Uterus (tissue), 4 donors: ENCODE measurements around the gene FGD6. TPM values are rescaled to one million over a fixed set of nuclear protein-coding genes. Genes with fewer than 3 reads are reported as not detected.
A peak's percentile ranks its signal among the peaks of the same experiment; 100 is the strongest.

Experiments
- DNase-seq, 2 donors: peaks; one replicate each; pipeline ENCODE4 v3.0.0-alpha.2; 2019 to 2020
- H3K27ac ChIP-seq, 2 donors: fragments of 200-600 bp; sonication (generic); 1 replicate in 1 of 2; 2 replicates in 1 of 2; pipeline ENCODE4 v1.5.1; 2016 to 2018
- H3K27me3 ChIP-seq, 2 donors: fragments of 200-600 bp; sonication (generic); one replicate each; pipeline ENCODE4 v1.5.1; 2018 to 2019; ENCODE audit warnings: control low read depth in 1 of 2
- H3K36me3 ChIP-seq, 2 donors: fragments of 200-600 bp; sonication (generic); one replicate each; pipeline ENCODE4 v1.5.1; 2019; ENCODE audit warnings: control low read depth in 1 of 2
- H3K4me1 ChIP-seq, 2 donors: fragments of 200-600 bp; sonication (generic); one replicate each; pipeline ENCODE4 v1.5.1; 2018 to 2019; ENCODE audit warnings: control low read depth in 1 of 2
- H3K4me3 ChIP-seq, 2 donors: fragments of 200-600 bp; sonication (generic); 1 replicate in 1 of 2; 2 replicates in 1 of 2; pipeline ENCODE4 v1.5.1; 2018 to 2019; ENCODE audit warnings: mild to moderate bottlenecking in 1 of 2
- H3K9me3 ChIP-seq, 2 donors: fragments of 200-600 bp; sonication (generic); one replicate each; pipeline ENCODE4 v1.5.1; 2019; ENCODE audit warnings: control low read depth in 1 of 2
- POLR2A ChIP-seq, 2 donors: fragments of 450-650 bp; IDR thresholded peaks; one replicate each; pipeline ENCODE4 v1.6.1; 2016; ENCODE audit warnings: antibody characterized with exemption in 2 of 2, mild to moderate bottlenecking in 1 of 2, moderate library complexity in 1 of 2
- intact Hi-C: fragments of 100-400 bp; cut with DNase I; formaldehyde crosslinking; loops from one replicate; pipeline ENCODE4 v1.15.1; 2023; ENCODE audit warnings: low total_unique reads
- total RNA-seq, 4 donors: library from RNA; depleted of rRNA in 3 of 4; stranded (reverse); fragments of >200 nt in 3 of 4; gene quantifications; one replicate each; pipeline versions ENCODE4 v1.1.0 to v1.2.4, GENCODE V29; 2014 to 2023
- TF ChIP-seq, protein P1 (sequence below), 4 experiments: fragments of 200-600 bp in 2 of 4; fragments of 450-650 bp in 2 of 4; sonication (generic) in 2 of 4; IDR thresholded peaks; one replicate each; pipeline ENCODE4 v1.5.1; 2016 to 2019; ENCODE audit warnings: antibody characterized with exemption in 4 of 4, mild to moderate bottlenecking in 2 of 4, moderate library complexity in 1 of 4
- donor health status: DM: yes; HTN: yes; CAD: no.

FGD6 gene
- total RNA-seq, 4 donors from 2014 or later: 7.6 to 25.3 (median 15.1) TPM

DNA sequence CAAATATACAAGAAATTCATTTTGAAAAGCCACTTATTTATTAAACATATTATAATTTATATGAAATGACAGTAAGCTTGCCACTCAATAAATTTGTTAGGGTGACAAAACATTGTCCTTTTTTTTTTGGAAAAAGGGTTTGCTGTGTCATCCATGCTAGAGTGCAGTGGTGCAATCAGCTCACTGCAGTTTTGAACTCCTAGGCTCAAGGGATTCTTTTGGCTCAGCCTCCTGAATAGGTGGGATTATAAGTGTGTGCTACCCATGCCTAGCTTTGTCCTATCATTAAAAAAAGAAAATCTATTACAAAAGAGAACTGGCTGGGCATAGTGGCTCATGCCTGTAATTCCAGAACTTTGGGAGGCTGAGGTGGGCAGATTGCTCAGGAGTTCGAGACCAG, 66.8 kb downstream of the FGD6 start:
- Histone ChIP-seq H3K36me3 (no peaks in the 10 kb centered on the region), H3K4me3 (no peak overlapping the region), H3K9me3 (no peaks in the 10 kb centered on the region), H3K27ac (no peak overlapping the region), H3K4me1 (no peaks in the 10 kb centered on the region), H3K27me3 (no peaks in the 10 kb centered on the region)
- TF ChIP-seq POLR2A (IDR thresholded peaks at IDR 0.05): no peak
- TF ChIP-seq, protein P1, sequence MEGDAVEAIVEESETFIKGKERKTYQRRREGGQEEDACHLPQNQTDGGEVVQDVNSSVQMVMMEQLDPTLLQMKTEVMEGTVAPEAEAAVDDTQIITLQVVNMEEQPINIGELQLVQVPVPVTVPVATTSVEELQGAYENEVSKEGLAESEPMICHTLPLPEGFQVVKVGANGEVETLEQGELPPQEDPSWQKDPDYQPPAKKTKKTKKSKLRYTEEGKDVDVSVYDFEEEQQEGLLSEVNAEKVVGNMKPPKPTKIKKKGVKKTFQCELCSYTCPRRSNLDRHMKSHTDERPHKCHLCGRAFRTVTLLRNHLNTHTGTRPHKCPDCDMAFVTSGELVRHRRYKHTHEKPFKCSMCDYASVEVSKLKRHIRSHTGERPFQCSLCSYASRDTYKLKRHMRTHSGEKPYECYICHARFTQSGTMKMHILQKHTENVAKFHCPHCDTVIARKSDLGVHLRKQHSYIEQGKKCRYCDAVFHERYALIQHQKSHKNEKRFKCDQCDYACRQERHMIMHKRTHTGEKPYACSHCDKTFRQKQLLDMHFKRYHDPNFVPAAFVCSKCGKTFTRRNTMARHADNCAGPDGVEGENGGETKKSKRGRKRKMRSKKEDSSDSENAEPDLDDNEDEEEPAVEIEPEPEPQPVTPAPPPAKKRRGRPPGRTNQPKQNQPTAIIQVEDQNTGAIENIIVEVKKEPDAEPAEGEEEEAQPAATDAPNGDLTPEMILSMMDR (IDR thresholded peaks at IDR 0.05): no peak
- DNase-seq: no peak
- intact Hi-C loops: no loop called here

DNA sequence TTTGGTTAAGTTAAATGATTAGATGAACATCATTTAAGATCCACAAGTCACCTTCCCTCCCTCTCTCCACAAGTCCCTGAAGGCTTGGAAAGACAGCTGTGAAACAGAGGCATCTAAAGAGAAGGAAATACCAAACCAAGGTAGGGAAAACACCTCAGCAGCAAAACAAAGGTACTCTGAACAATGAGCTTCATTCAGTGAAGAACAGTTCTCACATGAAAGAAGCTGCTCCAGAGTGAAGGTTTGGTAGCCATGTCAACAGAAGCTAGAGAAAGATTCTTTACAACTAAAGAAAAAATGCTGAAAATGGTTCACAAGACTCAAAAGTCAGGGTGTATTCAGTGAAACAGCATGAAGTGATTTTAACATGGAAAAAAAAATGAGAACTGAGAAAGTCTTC, 69.4 kb downstream of the FGD6 start:
- H3K4me1 ChIP-seq: no peaks in the 10 kb centered on the region
- no peaks in the 10 kb centered on the region for H3K9me3 ChIP-seq
- H3K27ac ChIP-seq: no peak overlapping the region
- H3K36me3 ChIP-seq: no peaks in the 10 kb centered on the region
- intact Hi-C loops: no loop called here
- DNase-seq: no peak
- H3K4me3 ChIP-seq: no peak overlapping the region
- H3K27me3 ChIP-seq: no peaks in the 10 kb centered on the region
- no peak for TF ChIP-seq POLR2A (IDR thresholded peaks at IDR 0.05)
- TF ChIP-seq, protein P1 (IDR thresholded peaks at IDR 0.05): no peak

DNA sequence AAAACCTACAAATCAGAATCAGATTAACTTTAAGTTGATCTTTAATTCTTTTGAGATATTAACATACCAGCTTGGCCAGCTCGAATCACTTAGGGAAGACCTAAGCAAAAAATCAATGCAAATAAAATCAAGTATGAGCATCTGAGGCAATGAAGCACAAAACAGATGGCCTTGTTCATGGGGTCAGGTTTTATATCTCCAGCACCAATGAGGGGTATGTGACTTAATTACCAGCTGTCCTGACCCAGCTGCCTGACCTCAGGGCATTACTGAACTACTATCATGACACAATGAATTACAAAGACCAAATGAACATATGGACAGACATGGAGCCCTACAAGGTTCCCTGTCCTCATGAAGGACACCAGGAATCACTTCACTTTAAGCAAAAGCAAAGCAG, 70.5 kb downstream of the FGD6 start:
- H3K27ac ChIP-seq: no peak overlapping the region
- H3K36me3 ChIP-seq: no peaks in the 10 kb centered on the region
- DNase-seq: no peak
- H3K9me3 ChIP-seq: no peaks in the 10 kb centered on the region
- no peaks in the 10 kb centered on the region for H3K27me3 ChIP-seq
- H3K4me1 ChIP-seq: no peaks in the 10 kb centered on the region
- intact Hi-C loops: no loop called here
- no peak overlapping the region for H3K4me3 ChIP-seq
- TF ChIP-seq, protein P1 (IDR thresholded peaks at IDR 0.05): no peak
- no peak for TF ChIP-seq POLR2A (IDR thresholded peaks at IDR 0.05)

DNA sequence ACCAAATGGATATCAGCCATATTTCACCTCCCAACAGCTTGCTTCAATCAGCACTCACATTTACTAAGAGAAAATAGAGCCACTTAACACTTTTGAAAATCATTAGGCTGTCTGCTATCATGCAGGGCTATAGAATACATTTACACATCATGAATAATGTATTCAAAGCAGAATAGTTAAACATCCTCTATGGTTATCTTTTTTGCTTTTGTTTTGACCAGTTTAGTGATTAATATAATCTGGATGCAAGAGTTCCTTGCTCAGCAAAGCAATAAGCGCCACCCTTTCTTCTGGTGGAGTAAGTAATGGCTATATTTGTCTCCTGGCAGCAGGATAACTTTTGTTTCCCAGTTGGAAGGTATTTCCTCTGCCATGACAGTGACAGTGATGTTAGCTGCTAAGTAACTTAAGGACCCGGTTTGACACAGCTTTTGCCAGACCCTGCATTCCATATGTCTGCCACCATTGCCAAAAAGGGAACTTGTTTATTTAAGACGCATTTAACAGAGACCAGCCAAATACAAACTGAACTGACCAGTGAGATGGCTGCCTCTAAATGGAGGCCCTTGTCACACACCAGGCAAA, 73.6 kb downstream of the FGD6 start:
- intact Hi-C loops: no loop called here
- no peak for DNase-seq
- H3K27ac ChIP-seq: peak overlapping the region in 1 of 2 donors; percentile 9

DNA sequence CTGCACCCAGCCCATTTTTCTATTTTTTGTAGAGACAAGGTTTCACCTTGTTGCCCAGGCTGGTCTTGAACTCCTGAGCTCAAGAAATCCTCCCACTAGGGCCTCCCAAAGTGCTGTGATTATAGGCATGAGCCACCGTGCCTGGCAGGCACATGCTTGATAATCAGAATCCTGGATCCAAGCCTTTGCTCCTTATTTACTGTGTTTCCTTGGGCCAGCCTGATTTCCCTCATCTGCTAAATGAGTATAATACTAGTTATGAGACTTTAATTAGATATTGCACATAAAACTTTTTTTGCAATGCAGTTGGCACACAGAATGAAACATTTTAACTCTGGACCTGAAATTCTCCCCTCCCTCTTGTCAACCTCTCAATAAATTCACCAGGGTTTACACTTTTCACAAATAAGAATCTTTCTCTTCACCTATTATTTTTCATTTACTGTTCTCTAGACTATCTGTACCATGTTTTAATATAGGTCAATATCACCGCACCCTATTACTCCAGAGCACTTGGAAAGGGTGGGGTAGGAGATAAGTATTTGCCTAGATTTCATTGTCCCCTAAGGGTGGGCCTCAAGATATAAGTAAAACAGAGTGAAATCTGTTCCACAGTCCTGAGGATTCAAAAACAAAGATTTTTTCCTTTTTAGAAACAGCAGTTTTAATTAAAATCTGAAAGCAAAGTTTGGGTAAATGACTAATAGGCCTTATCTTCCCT, 74.7 kb downstream of the FGD6 start:
- no peak for DNase-seq
- Histone ChIP-seq H3K27me3 (no peaks in the 10 kb centered on the region), H3K27ac (no peak overlapping the region), H3K4me3 (no peak overlapping the region), H3K4me1 (no peaks in the 10 kb centered on the region), H3K9me3 (no peaks in the 10 kb centered on the region), H3K36me3 (no peaks in the 10 kb centered on the region)
- TF ChIP-seq, protein P1 (IDR thresholded peaks at IDR 0.05): no peak
- no peak for TF ChIP-seq POLR2A (IDR thresholded peaks at IDR 0.05)
- intact Hi-C loops: no loop called here

More for the DNA sequence above, 73.6 kb downstream of the FGD6 start:
- H3K9me3 ChIP-seq: no peaks in the 10 kb centered on the region
- H3K4me1 ChIP-seq: no peaks in the 10 kb centered on the region
- no peak overlapping the region for H3K4me3 ChIP-seq
- TF ChIP-seq, protein P1 (IDR thresholded peaks at IDR 0.05): no peak
- no peak for TF ChIP-seq POLR2A (IDR thresholded peaks at IDR 0.05)
- no peaks in the 10 kb centered on the region for H3K36me3 ChIP-seq
- no peaks in the 10 kb centered on the region for H3K27me3 ChIP-seq
